H9 (cell line): ENCODE measurements around the gene CENPL. TPM values are rescaled to one million over a fixed set of nuclear protein-coding genes. Genes with fewer than 3 reads are reported as not detected.
"Not testable (repeated sequence)": the region's sequence is repeated elsewhere in the genome, so short reads cannot be mapped to it uniquely, and the experiment has no call there.

Source experiments
- DNase-seq: peaks from one replicate; pipeline ENCODE4 v3.0.0-alpha.2; 2017
- H2AFZ ChIP-seq: one replicate; pipeline ENCODE4 v1.6.1; 2013; ENCODE audit warnings: mild to moderate bottlenecking, low read length, control low read depth, moderate library complexity
- H2AK5ac ChIP-seq: 2 replicates; pipeline ENCODE4 v1.6.1; 2013; ENCODE audit warnings: low read length, control low read depth, mixed read lengths; ENCODE audit not compliant: insufficient read length
- H2BK120ac ChIP-seq: one replicate; pipeline ENCODE4 v1.6.1; 2013; ENCODE audit warnings: low read depth, mild to moderate bottlenecking, low read length, control low read depth, inconsistent platforms; ENCODE audit not compliant: poor library complexity, severe bottlenecking
- H2BK12ac ChIP-seq: 2 replicates; pipeline ENCODE4 v1.6.1; 2013; ENCODE audit warnings: low read length, control low read depth, mixed read lengths, low read depth; ENCODE audit not compliant: insufficient read length
- H2BK15ac ChIP-seq: 2 replicates; pipeline ENCODE4 v1.6.1; 2013; ENCODE audit warnings: low read depth, low read length, control low read depth
- H2BK20ac ChIP-seq: one replicate; pipeline ENCODE4 v1.6.1; 2013; ENCODE audit warnings: low read depth, mild to moderate bottlenecking, low read length, control low read depth, inconsistent platforms; ENCODE audit not compliant: poor library complexity, severe bottlenecking
- H2BK5ac ChIP-seq: 2 replicates; pipeline ENCODE4 v1.6.1; 2013; ENCODE audit warnings: low read length, control low read depth, mixed read lengths; ENCODE audit not compliant: insufficient read length
- H3K14ac ChIP-seq: 2 replicates; pipeline ENCODE4 v1.6.1; 2013; ENCODE audit warnings: low read length, control low read depth; ENCODE audit not compliant: insufficient read depth
- H3K18ac ChIP-seq: 2 replicates; pipeline ENCODE4 v1.6.1; 2013; ENCODE audit warnings: low read depth, mild to moderate bottlenecking, mixed read lengths, low read length, control low read depth; ENCODE audit not compliant: insufficient read length
- H3K23ac ChIP-seq: 2 replicates; pipeline ENCODE4 v1.6.1; 2013; ENCODE audit warnings: low read length, control low read depth, mixed read lengths, low read depth; ENCODE audit not compliant: insufficient read length
- H3K23me2 ChIP-seq: 2 replicates; pipeline ENCODE4 v1.6.1; 2013; ENCODE audit warnings: low read depth, mild to moderate bottlenecking, mixed read lengths, low read length, control low read depth; ENCODE audit not compliant: insufficient read length, poor library complexity, severe bottlenecking
- H3K27ac ChIP-seq: 2 replicates; pipeline ENCODE4 v1.5.1; 2013; ENCODE audit warnings: low read length, control low read depth, mixed read lengths, low read depth; ENCODE audit not compliant: insufficient read length
- H3K27me3 ChIP-seq: 2 replicates; pipeline ENCODE4 v1.6.1; 2013; ENCODE audit warnings: low read length, control low read depth, inconsistent platforms; ENCODE audit not compliant: insufficient read depth
- H3K4ac ChIP-seq: 2 replicates; pipeline ENCODE4 v1.6.1; 2013; ENCODE audit warnings: low read depth, mild to moderate bottlenecking, control low read depth, inconsistent platforms, low read length, moderate library complexity
- H3K4me1 ChIP-seq: 2 replicates; pipeline ENCODE4 v1.6.1; 2013; ENCODE audit warnings: low read length, control low read depth, inconsistent platforms; ENCODE audit not compliant: insufficient read depth
- H3K4me2 ChIP-seq: 2 replicates; pipeline ENCODE4 v1.6.1; 2013; ENCODE audit warnings: low read length, control low read depth, mixed read lengths; ENCODE audit not compliant: insufficient read length, insufficient read depth
- H3K56ac ChIP-seq: 2 replicates; pipeline ENCODE4 v1.6.1; 2013; ENCODE audit warnings: low read depth, mild to moderate bottlenecking, mixed read lengths, low read length, control low read depth; ENCODE audit not compliant: insufficient read length
- H3K79me1 ChIP-seq: 2 replicates; pipeline ENCODE4 v1.6.1; 2013; ENCODE audit warnings: low read depth, mild to moderate bottlenecking, moderate library complexity, low read length, control low read depth, inconsistent platforms; ENCODE audit not compliant: insufficient read depth, poor library complexity, severe bottlenecking
- H3K79me2 ChIP-seq: 2 replicates; pipeline ENCODE4 v1.6.1; 2013; ENCODE audit warnings: low read length, control low read depth, inconsistent platforms; ENCODE audit not compliant: insufficient read depth
- H3K9ac ChIP-seq: 2 replicates; pipeline ENCODE4 v1.6.1; 2013; ENCODE audit warnings: low read length, control low read depth, mixed read lengths; ENCODE audit not compliant: insufficient read length; ENCODE audit errors: extremely low read depth
- H3K9me3 ChIP-seq: one replicate; pipeline ENCODE4 v1.6.1; 2013; ENCODE audit warnings: low read depth, low read length, inconsistent platforms; ENCODE audit not compliant: control insufficient read depth
- H3T11ph ChIP-seq: one replicate; pipeline ENCODE4 v1.6.1; 2013; ENCODE audit warnings: mild to moderate bottlenecking, low read length, control low read depth, inconsistent platforms
- H4K20me1 ChIP-seq: one replicate; pipeline ENCODE4 v1.6.1; 2013; ENCODE audit not compliant: control insufficient read depth, insufficient read length, insufficient read depth
- H4K5ac ChIP-seq: 2 replicates; pipeline ENCODE4 v1.6.1; 2013; ENCODE audit warnings: low read depth, mild to moderate bottlenecking, mixed read lengths, low read length, control low read depth; ENCODE audit not compliant: insufficient read length
- H4K8ac ChIP-seq: replicated peaks from 2 replicates; pipeline ENCODE4 v1.6.1; 2013; ENCODE audit warnings: low read length, control low read depth, mixed read lengths, low read depth; ENCODE audit not compliant: insufficient read length
- H4K91ac ChIP-seq: 2 replicates; pipeline ENCODE4 v1.6.1; 2013; ENCODE audit warnings: low read depth, mild to moderate bottlenecking, moderate library complexity, mixed read lengths, low read length, control low read depth; ENCODE audit not compliant: insufficient read length
- H3K27ac Mint-ChIP-seq, 3 experiments: 2 replicates in 2 of 3; 3 replicates in 1 of 3; pipeline ENCODE4 v1.8.0; 2020 to 2021; ENCODE audit warnings: mixed read lengths in 3 of 3, mild to moderate bottlenecking in 1 of 3, moderate library complexity in 1 of 3
- H3K27me3 Mint-ChIP-seq: 2 replicates; pipeline ENCODE4 v1.8.0; 2021; ENCODE audit warnings: low read depth, mild to moderate bottlenecking, moderate library complexity, mixed read lengths
- H3K36me3 Mint-ChIP-seq, 3 experiments: 2 replicates in 2 of 3; 3 replicates in 1 of 3; pipeline ENCODE4 v1.8.0; 2020 to 2021; ENCODE audit warnings: low read depth in 3 of 3, mixed read lengths in 3 of 3; ENCODE audit not compliant: insufficient read depth in 1 of 3
- H3K4me1 Mint-ChIP-seq, 2 experiments: 2 replicates each; pipeline ENCODE4 v1.8.0; 2020; ENCODE audit warnings: mixed read lengths in 2 of 2
- H3K4me3 Mint-ChIP-seq, 2 experiments: 2 replicates in 1 of 2; 3 replicates in 1 of 2; pipeline ENCODE4 v1.8.0; 2020 to 2021; ENCODE audit warnings: mild to moderate bottlenecking in 2 of 2, mixed read lengths in 2 of 2, moderate library complexity in 1 of 2
- H3K9me3 Mint-ChIP-seq, 2 experiments: 2 replicates in 1 of 2; 3 replicates in 1 of 2; pipeline ENCODE4 v1.8.0; 2020; ENCODE audit warnings: mild to moderate bottlenecking in 2 of 2, mixed read lengths in 2 of 2, moderate library complexity in 1 of 2
- CTCF ChIP-seq: fragments of 200-600 bp; sonication (generic); conservative IDR thresholded peaks from 3 replicates; pipeline ENCODE4 v1.8.0; 2021; ENCODE audit warnings: antibody characterized with exemption, mild to moderate bottlenecking
- WGBS: extraction: QIAGEN DNeasy Blood & Tissue Kit; methylation state at CpG from one replicate; pipeline ENCODE4 v1.1.7; 2013; ENCODE audit warnings: missing lambda C conversion rate, low lambda C conversion rate, mixed read lengths; ENCODE audit not compliant: insufficient read length; ENCODE audit errors: extremely low coverage; 5-methylcytosine and 5-hydroxymethylcytosine counted together
- total RNA-seq: library from RNA; stranded (reverse); gene quantifications from 2 replicates; pipeline ENCODE4 v1.2.1, GENCODE V29; 2021

Gene CENPL
- total RNA-seq, 1 experiment from 2014 or later: 14.4 TPM

DNA sequence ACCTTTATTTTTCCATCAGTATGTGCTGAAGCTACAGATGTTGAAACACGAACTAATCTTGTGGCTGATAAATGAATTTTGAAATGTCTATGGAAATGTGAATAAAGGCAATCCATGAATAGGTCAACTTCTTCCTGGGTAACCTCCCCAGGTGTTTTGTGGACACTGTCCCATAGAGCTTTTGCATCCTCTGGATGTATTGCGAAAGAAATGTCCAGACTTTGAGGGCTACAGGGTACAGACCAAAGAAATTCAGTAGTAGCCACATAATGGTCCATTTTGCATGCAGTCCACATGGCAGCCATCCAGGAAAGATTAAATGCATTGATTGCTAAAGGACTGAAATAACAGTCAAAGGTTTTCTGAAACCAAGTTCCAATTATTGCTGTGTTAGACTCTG, 21.7 kb downstream of the CENPL start:
- Histone ChIP-seq H3K4ac (no peak overlapping the region), H3K79me1 (no peaks in the 10 kb centered on the region), H3K79me2 (no peaks in the 10 kb centered on the region), H2BK15ac (no peak overlapping the region), H4K5ac (no peak overlapping the region), H3K4me1 (no peaks in the 10 kb centered on the region), H3K18ac (no peak overlapping the region), H3K27ac (no peak overlapping the region), H2AFZ (no peak overlapping the region), H2BK120ac (no peak overlapping the region), H4K8ac (no peak overlapping the region), H3K14ac (no peak overlapping the region), H3K9ac (no peak overlapping the region), H2BK12ac (no peak overlapping the region), H3K56ac (no peak overlapping the region), H2BK20ac (no peak overlapping the region), H4K91ac (no peak overlapping the region), H3K9me3 (no peaks in the 10 kb centered on the region), H3K4me2 (no peak overlapping the region), H3K23ac (no peak overlapping the region), H3K27me3 (no peaks in the 10 kb centered on the region), H2AK5ac (no peak overlapping the region), H4K20me1 (no peaks in the 10 kb centered on the region), H3K23me2 (no peaks in the 10 kb centered on the region), H3T11ph (no peak overlapping the region), H2BK5ac (no peak overlapping the region)
- H3K36me3 Mint-ChIP-seq: peaks cover 4 to 55% (median 28%) of the 10 kb centered on the region in 3 experiments; a peak in 5 of 7 replicates
- no peak for TF ChIP-seq CTCF
- H3K27me3 Mint-ChIP-seq: no peaks in the 10 kb centered on the region
- H3K27ac Mint-ChIP-seq: no peak overlapping the region
- no peaks in the 10 kb centered on the region for H3K9me3 Mint-ChIP-seq
- H3K4me3 Mint-ChIP-seq: no peak overlapping the region
- no CpG with 5 or more reads among the region's 2 CpGs for WGBS
- H3K4me1 Mint-ChIP-seq: no peaks in the 10 kb centered on the region
- no peak for DNase-seq

DNA sequence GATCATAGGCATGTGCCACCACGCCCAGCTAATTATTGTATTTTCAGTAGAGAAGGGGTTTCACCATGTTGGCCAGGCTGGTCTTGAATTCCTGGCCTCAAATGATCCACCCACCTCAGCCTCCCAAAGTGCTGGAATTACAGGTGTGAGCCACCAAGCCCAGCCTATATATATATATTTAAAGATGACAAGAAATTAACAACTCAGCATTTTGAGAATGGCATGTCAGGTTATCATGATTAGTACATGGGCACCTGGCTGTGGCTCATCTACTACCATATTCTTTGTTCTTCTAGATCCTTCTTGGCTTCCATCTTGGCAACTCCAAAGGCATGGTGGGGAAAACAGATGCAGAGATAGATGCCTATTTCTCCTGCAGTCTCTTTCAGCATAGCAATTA, 24.7 kb downstream of the CENPL start:
- not testable (repeated sequence) for H3K27me3 Mint-ChIP-seq, H3K4me1 Mint-ChIP-seq, H4K8ac ChIP-seq, H3K79me2 ChIP-seq, H2AK5ac ChIP-seq, H2BK20ac ChIP-seq, H3K9me3 ChIP-seq, H3T11ph ChIP-seq, H2BK5ac ChIP-seq, H3K9ac ChIP-seq, H2BK120ac ChIP-seq, H3K27me3 ChIP-seq, H3K79me1 ChIP-seq, H3K14ac ChIP-seq, H3K4me3 Mint-ChIP-seq, H4K5ac ChIP-seq, H4K20me1 ChIP-seq, H3K18ac ChIP-seq, H3K23ac ChIP-seq, H2AFZ ChIP-seq, H4K91ac ChIP-seq, H3K27ac ChIP-seq, H3K9me3 Mint-ChIP-seq, H3K4me1 ChIP-seq, H3K27ac Mint-ChIP-seq, H3K56ac ChIP-seq, H3K4me2 ChIP-seq, DNase-seq, H2BK15ac ChIP-seq, H3K23me2 ChIP-seq, H3K4ac ChIP-seq, H2BK12ac ChIP-seq
- no CpG with 5 or more reads among the region's 1 CpG for WGBS
- H3K36me3 Mint-ChIP-seq: peaks cover 18 to 54% (median 36%) of the 10 kb centered on the region in 3 experiments
